Measurements from ENCODE around the gene FBXO11. TPM values are rescaled to one million over a fixed set of nuclear protein-coding genes. Genes with fewer than 3 reads are reported as not detected.

The FBXO11 gene
- total RNA-seq, 1 experiment from 2014 or later, result 43.8 TPM

GRCh38 chr2:47751856-47752414 is 154.4 kb downstream of the FBXO11 start (continued):
- TF ChIP-seq ZNF425 (CRISPR knock-in tag; conservative IDR thresholded peaks at IDR 0.05), result no peak

- peaks cover 23% of the 10 kb centered on the region for H3K4me1 Mint-ChIP-seq
- ChIA-PET CTCF (interaction anchor here (1.7 kb wide), 1 partner anchor 20 kb away, joined by 5 read pairs; no protein-coding TSS in a partner anchor), POLR2A (no interaction called here)
- no peak overlapping the region for H3K27ac Mint-ChIP-seq
- no peak for TF ChIP-seq EMX1 (CRISPR knock-in tag; IDR thresholded peaks at IDR 0.05)
- TF ChIP-seq ZNF138 (CRISPR knock-in tag; conservative IDR thresholded peaks at IDR 0.05), result no peak
- no peak for TF ChIP-seq STAT6 (CRISPR knock-in tag; conservative IDR thresholded peaks at IDR 0.05; ENCODE audit: low read depth)
- TF ChIP-seq NFYB (CRISPR knock-in tag; conservative IDR thresholded peaks at IDR 0.05; ENCODE audit: low read depth), result no peak
- no peak for TF ChIP-seq ZNF232 (CRISPR knock-in tag; IDR thresholded peaks at IDR 0.05)
- TF ChIP-seq ELF4 (CRISPR knock-in tag; IDR thresholded peaks at IDR 0.05; ENCODE audit: low read depth), result no peak
- TF ChIP-seq NFE2L1 (CRISPR knock-in tag; IDR thresholded peaks at IDR 0.05), result no peak
- no peak for TF ChIP-seq ZNF671 (CRISPR knock-in tag; IDR thresholded peaks at IDR 0.05)
- no peak for TF ChIP-seq ZMAT4 (CRISPR knock-in tag; IDR thresholded peaks at IDR 0.05)
- H3K36me3 Mint-ChIP-seq, result peaks cover 43% of the 10 kb centered on the region
- ATAC-seq (peak; percentile 73), DNase-seq (ENCODE audit: low spot score) (no peak)
- no peak overlapping the region for H3K4me3 Mint-ChIP-seq
- no peaks in the 10 kb centered on the region; the same call in 1 of the 2 replicates for H3K27me3 Mint-ChIP-seq (ENCODE audit: low read depth)
- H3K9me3 Mint-ChIP-seq, result peaks cover 37% of the 10 kb centered on the region
These were observed 158.4 kb downstream of the FBXO11 start for GRCh38 chr2:47747878-47748277.

GRCh38 chr2:47744074-47744473 is 162.2 kb downstream of the FBXO11 start:
- DNase-seq (ENCODE audit: low spot score) (no peak), ATAC-seq (no peak)
- Mint-ChIP-seq H3K9me3 (peaks cover 31% of the 10 kb centered on the region), H3K4me1 (peaks cover 34% of the 10 kb centered on the region), H3K27ac (no peak overlapping the region), H3K36me3 (peaks cover 32% of the 10 kb centered on the region), H3K4me3 (no peak overlapping the region), H3K27me3 (ENCODE audit: low read depth) (no peaks in the 10 kb centered on the region; the same call in 1 of the 2 replicates)
- TF ChIP-seq AFF4 (CRISPR knock-in tag; IDR thresholded peaks at IDR 0.05; ENCODE audit: borderline replicate concordance), result no peak
- no peak for TF ChIP-seq FOXK1 (CRISPR knock-in tag; IDR thresholded peaks at IDR 0.05)
- TF ChIP-seq RELA (CRISPR knock-in tag; IDR thresholded peaks at IDR 0.05; ENCODE audit: borderline replicate concordance), result no peak
- TF ChIP-seq ATF6 (CRISPR knock-in tag; IDR thresholded peaks at IDR 0.05), result no peak
- no peak for TF ChIP-seq OVOL2 (CRISPR knock-in tag; IDR thresholded peaks at IDR 0.05; ENCODE audit: borderline replicate concordance)
- no peak for TF ChIP-seq TEAD4 (CRISPR knock-in tag; IDR thresholded peaks at IDR 0.05)
- no peak for TF ChIP-seq HMGA2 (CRISPR knock-in tag; IDR thresholded peaks at IDR 0.05)
- TF ChIP-seq ZNF219 (CRISPR knock-in tag; IDR thresholded peaks at IDR 0.05; ENCODE audit: borderline replicate concordance), result no peak
- ChIA-PET CTCF (interaction anchor here (0.5 to 2.4 kb wide), 3 partner anchors 23 to 39 kb away, joined by 3 to 7 read pairs (median 3); no protein-coding TSS in a partner anchor), POLR2A (interaction anchor here (1.2 kb wide), 1 partner anchor 39 kb away, joined by 3 read pairs; the partner anchor contains the start of gene MSH6)
